HL-60 (cell line): ENCODE measurements around the gene TMLHE.

Experiments
- DNase-seq, 2 experiments: peaks; one replicate each; pipeline ENCODE4 v3.0.0-alpha.2; 2010 to 2020; ENCODE audit warnings: low read depth in 1 of 2, low spot score in 1 of 2
- H3K27ac ChIP-seq: fragments of 250-450 bp; sonication (Bioruptor Pico); replicated peaks from 2 replicates; pipeline ENCODE4 v1.5.1; 2020; ENCODE audit warnings: mild to moderate bottlenecking, moderate library complexity
- H3K27me3 ChIP-seq: fragments of 250-450 bp; sonication (Bioruptor Pico); 2 replicates; pipeline ENCODE4 v1.5.1; 2021; ENCODE audit warnings: mild to moderate bottlenecking, moderate library complexity; ENCODE audit not compliant: insufficient read depth, poor library complexity, severe bottlenecking
- H3K4me3 ChIP-seq: replicated peaks from 2 replicates; pipeline ENCODE4 v1.5.1; 2011; ENCODE audit warnings: mild to moderate bottlenecking, control low read depth, low read length; ENCODE audit not compliant: insufficient read depth
- GABPA ChIP-seq: IDR thresholded peaks from 2 replicates; pipeline ENCODE4 v1.6.1; 2012; ENCODE audit warnings: low read depth
- POLR2AphosphoS5 ChIP-seq: IDR thresholded peaks from 2 replicates; pipeline ENCODE4 v1.6.1; 2012; ENCODE audit warnings: low read depth
- SPI1 ChIP-seq: IDR thresholded peaks from 2 replicates; pipeline ENCODE4 v1.6.1; 2012; ENCODE audit warnings: low read depth, mild to moderate bottlenecking, borderline replicate concordance
- TF ChIP-seq, protein P1 (sequence below): IDR thresholded peaks from one replicate; pipeline ENCODE4 v1.5.1; 2011; ENCODE audit warnings: low read length, control low read depth, inconsistent platforms; ENCODE audit not compliant: insufficient read depth
- TF ChIP-seq, protein P2 (sequence below): IDR thresholded peaks from 2 replicates; pipeline ENCODE4 v1.6.1; 2012; ENCODE audit warnings: low read depth; ENCODE audit not compliant: insufficient replicate concordance

The TMLHE gene

DNA sequence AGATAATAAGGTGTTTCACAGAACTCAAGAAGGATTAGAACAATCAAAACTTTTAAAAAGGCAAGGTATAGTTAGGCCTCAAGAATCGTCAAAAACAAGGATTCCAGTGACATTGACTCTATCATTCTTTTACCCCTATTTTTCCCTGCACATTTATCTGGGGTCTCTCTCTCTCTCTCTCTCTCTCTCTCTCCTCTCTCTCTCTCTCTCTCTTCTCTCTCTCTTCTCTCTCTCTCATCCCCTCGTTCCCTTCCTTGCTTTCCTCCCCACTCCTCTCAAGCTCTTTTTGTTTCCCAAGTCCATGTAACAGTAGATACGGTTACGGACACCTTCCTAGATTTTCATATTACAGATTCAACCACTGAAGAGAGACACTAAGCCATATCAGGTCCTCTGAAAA, 3.2 kb upstream of the TMLHE start:
- Histone ChIP-seq H3K27ac (no peak overlapping the region), H3K4me3 (no peak overlapping the region), H3K27me3 (no peaks in the 10 kb centered on the region)
- no peak for DNase-seq
- TF ChIP-seq, protein P1, sequence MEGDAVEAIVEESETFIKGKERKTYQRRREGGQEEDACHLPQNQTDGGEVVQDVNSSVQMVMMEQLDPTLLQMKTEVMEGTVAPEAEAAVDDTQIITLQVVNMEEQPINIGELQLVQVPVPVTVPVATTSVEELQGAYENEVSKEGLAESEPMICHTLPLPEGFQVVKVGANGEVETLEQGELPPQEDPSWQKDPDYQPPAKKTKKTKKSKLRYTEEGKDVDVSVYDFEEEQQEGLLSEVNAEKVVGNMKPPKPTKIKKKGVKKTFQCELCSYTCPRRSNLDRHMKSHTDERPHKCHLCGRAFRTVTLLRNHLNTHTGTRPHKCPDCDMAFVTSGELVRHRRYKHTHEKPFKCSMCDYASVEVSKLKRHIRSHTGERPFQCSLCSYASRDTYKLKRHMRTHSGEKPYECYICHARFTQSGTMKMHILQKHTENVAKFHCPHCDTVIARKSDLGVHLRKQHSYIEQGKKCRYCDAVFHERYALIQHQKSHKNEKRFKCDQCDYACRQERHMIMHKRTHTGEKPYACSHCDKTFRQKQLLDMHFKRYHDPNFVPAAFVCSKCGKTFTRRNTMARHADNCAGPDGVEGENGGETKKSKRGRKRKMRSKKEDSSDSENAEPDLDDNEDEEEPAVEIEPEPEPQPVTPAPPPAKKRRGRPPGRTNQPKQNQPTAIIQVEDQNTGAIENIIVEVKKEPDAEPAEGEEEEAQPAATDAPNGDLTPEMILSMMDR: no peak
- TF ChIP-seq GABPA (no peak), POLR2AphosphoS5 (no peak)
- TF ChIP-seq, protein P2, sequence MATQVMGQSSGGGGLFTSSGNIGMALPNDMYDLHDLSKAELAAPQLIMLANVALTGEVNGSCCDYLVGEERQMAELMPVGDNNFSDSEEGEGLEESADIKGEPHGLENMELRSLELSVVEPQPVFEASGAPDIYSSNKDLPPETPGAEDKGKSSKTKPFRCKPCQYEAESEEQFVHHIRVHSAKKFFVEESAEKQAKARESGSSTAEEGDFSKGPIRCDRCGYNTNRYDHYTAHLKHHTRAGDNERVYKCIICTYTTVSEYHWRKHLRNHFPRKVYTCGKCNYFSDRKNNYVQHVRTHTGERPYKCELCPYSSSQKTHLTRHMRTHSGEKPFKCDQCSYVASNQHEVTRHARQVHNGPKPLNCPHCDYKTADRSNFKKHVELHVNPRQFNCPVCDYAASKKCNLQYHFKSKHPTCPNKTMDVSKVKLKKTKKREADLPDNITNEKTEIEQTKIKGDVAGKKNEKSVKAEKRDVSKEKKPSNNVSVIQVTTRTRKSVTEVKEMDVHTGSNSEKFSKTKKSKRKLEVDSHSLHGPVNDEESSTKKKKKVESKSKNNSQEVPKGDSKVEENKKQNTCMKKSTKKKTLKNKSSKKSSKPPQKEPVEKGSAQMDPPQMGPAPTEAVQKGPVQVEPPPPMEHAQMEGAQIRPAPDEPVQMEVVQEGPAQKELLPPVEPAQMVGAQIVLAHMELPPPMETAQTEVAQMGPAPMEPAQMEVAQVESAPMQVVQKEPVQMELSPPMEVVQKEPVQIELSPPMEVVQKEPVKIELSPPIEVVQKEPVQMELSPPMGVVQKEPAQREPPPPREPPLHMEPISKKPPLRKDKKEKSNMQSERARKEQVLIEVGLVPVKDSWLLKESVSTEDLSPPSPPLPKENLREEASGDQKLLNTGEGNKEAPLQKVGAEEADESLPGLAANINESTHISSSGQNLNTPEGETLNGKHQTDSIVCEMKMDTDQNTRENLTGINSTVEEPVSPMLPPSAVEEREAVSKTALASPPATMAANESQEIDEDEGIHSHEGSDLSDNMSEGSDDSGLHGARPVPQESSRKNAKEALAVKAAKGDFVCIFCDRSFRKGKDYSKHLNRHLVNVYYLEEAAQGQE: no peak

DNA sequence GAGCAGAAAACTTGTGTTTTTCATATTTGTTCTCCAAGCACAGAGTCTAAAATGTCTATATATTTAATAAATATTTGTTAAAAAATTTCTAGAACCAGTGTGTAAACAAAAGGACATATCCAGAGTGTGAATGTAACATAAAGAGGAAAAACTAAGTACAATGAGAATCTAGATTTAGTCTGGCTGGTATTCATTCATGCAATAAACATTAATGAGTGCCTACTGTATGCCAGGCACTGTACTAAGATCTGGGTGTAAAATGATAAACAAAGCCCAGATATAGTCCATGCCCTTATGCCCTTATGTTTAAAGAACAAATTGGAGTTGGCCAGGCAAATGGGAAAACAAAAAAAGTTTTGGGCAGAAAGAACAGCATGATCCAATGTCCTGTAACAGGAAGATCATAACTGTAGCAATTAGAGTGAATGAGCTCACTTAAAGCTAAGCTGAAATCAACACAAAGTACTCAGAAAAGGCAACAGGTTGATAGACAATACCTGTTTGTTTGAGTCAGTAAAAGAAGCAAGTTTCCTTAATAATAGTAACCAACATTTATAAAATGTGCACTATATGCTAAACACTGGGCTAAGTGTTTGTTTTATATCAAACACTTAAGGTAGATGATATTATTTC, 1.3 kb upstream of the TMLHE start:
- TF ChIP-seq, protein P1: no peak
- TF ChIP-seq POLR2AphosphoS5 (no peak), GABPA (no peak), SPI1 (no peak)
- TF ChIP-seq, protein P2: no peak
- Histone ChIP-seq H3K4me3 (no peak overlapping the region), H3K27ac (no peak overlapping the region), H3K27me3 (no peaks in the 10 kb centered on the region)
- no peak for DNase-seq

DNA sequence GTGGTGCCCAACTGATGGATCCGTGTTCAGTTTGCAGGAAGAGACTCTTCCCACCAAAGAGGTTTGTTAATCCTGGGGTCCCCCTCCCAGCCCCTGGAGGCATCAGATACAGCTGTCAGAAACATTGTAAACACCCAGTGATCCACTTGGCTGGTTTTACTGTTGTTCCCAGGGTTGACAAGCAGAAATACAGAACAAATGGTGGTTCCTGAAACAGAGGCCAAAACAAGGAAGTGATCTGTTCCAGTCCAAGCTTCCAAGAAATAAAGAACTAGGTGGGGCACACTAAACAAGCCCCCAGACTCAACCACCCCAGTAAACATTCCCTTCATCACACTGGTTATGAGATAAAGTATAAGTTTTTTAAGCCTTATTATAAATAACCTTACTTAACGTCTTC, 1.4 kb downstream of the TMLHE start:
- peak overlapping the region; percentile 96 for H3K27ac ChIP-seq
- DNase-seq: peak in 1 of 2 experiments; percentile 14
- TF ChIP-seq SPI1 (peak; percentile 47; the same call in 1 of the 2 replicates), POLR2AphosphoS5 (no peak), GABPA (no peak)
- TF ChIP-seq, protein P1: no peak
- TF ChIP-seq, protein P2: no peak
- peak overlapping the region; percentile 65 for H3K4me3 ChIP-seq
- H3K27me3 ChIP-seq: no peaks in the 10 kb centered on the region
